HepG2 (cell line): ENCODE results near the gene BPIFB6. TPM values are rescaled to one million over a fixed set of nuclear protein-coding genes. Genes with fewer than 3 reads are reported as not detected.

Experiments
- CBX1 ChIP-seq: IDR thresholded peaks from one replicate; pipeline ENCODE4 v1.6.1; 2016; ENCODE audit warnings: antibody characterized with exemption, low read depth
- CENPX ChIP-seq: sonication (generic); formaldehyde crosslinking; IDR thresholded peaks from 2 replicates; pipeline ENCODE4 v1.9.0; 2021; ENCODE audit warnings: mild to moderate bottlenecking, missing genetic modification reagents, moderate library complexity
- E2F2 ChIP-seq: sonication (generic); formaldehyde crosslinking; IDR thresholded peaks from 2 replicates; pipeline ENCODE4 v1.4.0; 2020; ENCODE audit warnings: missing genetic modification reagents, borderline replicate concordance
- ELF1 ChIP-seq: sonication (generic); formaldehyde crosslinking; IDR thresholded peaks from 2 replicates; pipeline ENCODE4 v1.4.0; 2020; ENCODE audit warnings: missing genetic modification reagents
- ETV5 ChIP-seq: IDR thresholded peaks from 2 replicates; pipeline ENCODE4 v1.6.1; 2018; ENCODE audit warnings: missing biosample characterization, missing genetic modification reagents, inconsistent platforms, borderline replicate concordance
- FOXA1 ChIP-seq, 2 experiments: fragments of 450-650 bp in 1 of 2; sonication (generic) in 1 of 2; formaldehyde crosslinking in 1 of 2; IDR thresholded peaks; 2 replicates each; pipeline versions ENCODE4 v1.4.0 to v1.6.1; 2016 to 2020; ENCODE audit warnings: missing genetic modification reagents in 1 of 2
- FOXC1 ChIP-seq: sonication (generic); formaldehyde crosslinking; IDR thresholded peaks from 2 replicates; pipeline ENCODE4 v1.8.0; 2022; ENCODE audit warnings: mild to moderate bottlenecking, missing genetic modification reagents, borderline replicate concordance
- GLI4 ChIP-seq: sonication (generic); formaldehyde crosslinking; IDR thresholded peaks from 2 replicates; pipeline ENCODE4 v1.5.1; 2020; ENCODE audit warnings: missing genetic modification reagents, mild to moderate bottlenecking, moderate library complexity, borderline replicate concordance
- HNRNPK ChIP-seq: fragments of 200-400 bp; formaldehyde crosslinking; IDR thresholded peaks from 2 replicates; pipeline ENCODE4 v1.6.1; 2018; ENCODE audit warnings: low read length, low read depth, moderate library complexity, mild to moderate bottlenecking; ENCODE audit not compliant: poor library complexity, severe bottlenecking
- IRX3 ChIP-seq: sonication (generic); formaldehyde crosslinking; IDR thresholded peaks from 2 replicates; pipeline ENCODE4 v1.8.1; 2023; ENCODE audit warnings: mild to moderate bottlenecking, low read depth, missing genetic modification reagents, borderline replicate concordance
- ISX ChIP-seq: sonication (generic); formaldehyde crosslinking; conservative IDR thresholded peaks from 2 replicates; pipeline ENCODE4 v1.5.0; 2020; ENCODE audit warnings: missing genetic modification reagents
- KAT8 ChIP-seq: IDR thresholded peaks from 2 replicates; pipeline ENCODE4 v1.6.1; 2016; ENCODE audit warnings: missing genetic modification reagents, missing compliant biosample characterization
- NBN ChIP-seq: fragments of 450-650 bp; conservative IDR thresholded peaks from 2 replicates; pipeline ENCODE4 v1.6.1; 2017
- NR2C2 ChIP-seq: sonication (generic); formaldehyde crosslinking; IDR thresholded peaks from 2 replicates; pipeline ENCODE4 v1.4.0; 2020; ENCODE audit warnings: missing genetic modification reagents, mild to moderate bottlenecking, moderate library complexity, borderline replicate concordance
- PATZ1 ChIP-seq: sonication (generic); formaldehyde crosslinking; IDR thresholded peaks from 2 replicates; pipeline ENCODE4 v1.4.0; 2020; ENCODE audit warnings: missing genetic modification reagents
- RBM22 ChIP-seq: fragments of 200-400 bp; formaldehyde crosslinking; optimal IDR thresholded peaks from 2 replicates; pipeline ENCODE3; 2017; ENCODE audit warnings: mild to moderate bottlenecking, low read length, moderate library complexity
- TP53 ChIP-seq: sonication (generic); formaldehyde crosslinking; conservative IDR thresholded peaks from 2 replicates; pipeline ENCODE4 v1.4.0; 2020; ENCODE audit warnings: missing genetic modification reagents
- U2AF1 ChIP-seq: fragments of 200-400 bp; formaldehyde crosslinking; optimal IDR thresholded peaks from 2 replicates; pipeline ENCODE3; 2017; ENCODE audit warnings: mild to moderate bottlenecking, low read depth, low read length
- ZBTB20 ChIP-seq: sonication (generic); formaldehyde crosslinking; IDR thresholded peaks from 2 replicates; pipeline ENCODE4 v1.8.1; 2023; ENCODE audit warnings: missing genetic modification reagents, low read depth, mild to moderate bottlenecking, borderline replicate concordance
- ZKSCAN1 ChIP-seq: fragments of 150-350 bp; IDR thresholded peaks from 2 replicates; pipeline ENCODE4 v1.6.1; 2014; ENCODE audit warnings: low read length
- ZNF180 ChIP-seq: sonication (generic); formaldehyde crosslinking; IDR thresholded peaks from 2 replicates; pipeline ENCODE4 v1.4.0; 2020; ENCODE audit warnings: low read depth, missing genetic modification reagents, borderline replicate concordance
- ZNF629 ChIP-seq: sonication (generic); formaldehyde crosslinking; conservative IDR thresholded peaks from 2 replicates; pipeline ENCODE4 v1.5.0; 2020; ENCODE audit warnings: missing genetic modification reagents
- ZNF776 ChIP-seq: sonication (generic); formaldehyde crosslinking; IDR thresholded peaks from 2 replicates; pipeline ENCODE4 v1.4.0; 2020; ENCODE audit warnings: mild to moderate bottlenecking, missing genetic modification reagents
- ZNF839 ChIP-seq: sonication (generic); formaldehyde crosslinking; IDR thresholded peaks from 2 replicates; pipeline ENCODE4 v1.4.0; 2020; ENCODE audit warnings: missing genetic modification reagents, mild to moderate bottlenecking, borderline replicate concordance
- polyA plus RNA-seq, 8 experiments: library from polyadenylated mRNA; depleted of rRNA in 3 of 8; stranded (reverse) in 7 of 8; unstranded in 1 of 8; fragments of >200 nt; fragmentation: Illumina TruSeq in 4 of 8; extraction: Trizol in 4 of 8; gene quantifications; 2 replicates each; pipeline versions ENCODE4 v1.2.1 to v1.2.3, GENCODE V29; 2011 to 2016; ENCODE audit warnings: low read depth in 4 of 8, missing spikeins in 1 of 8, mixed read lengths in 1 of 8; ENCODE audit not compliant: insufficient read depth in 1 of 8
- total RNA-seq, 5 experiments: library from RNA; depleted of rRNA; stranded (reverse); fragments of >200 nt; fragmentation: Illumina TruSeq; extraction: Trizol; gene quantifications; 2 replicates each; pipeline ENCODE4 v1.2.3, GENCODE V29; 2016; ENCODE audit warnings: low read depth in 1 of 5
- TF ChIP-seq, protein P1 (sequence below): sonication (generic); formaldehyde crosslinking; IDR thresholded peaks from 2 replicates; pipeline ENCODE4 v1.8.1; 2023; ENCODE audit warnings: mild to moderate bottlenecking, missing genetic modification reagents

BPIFB6 gene
- total and polyA plus RNA-seq, 2 of the 13 experiments (the other 11 are each of a cell fraction or from before 2014, with no cell fraction given): 0.13 to 1.7 TPM

DNA sequence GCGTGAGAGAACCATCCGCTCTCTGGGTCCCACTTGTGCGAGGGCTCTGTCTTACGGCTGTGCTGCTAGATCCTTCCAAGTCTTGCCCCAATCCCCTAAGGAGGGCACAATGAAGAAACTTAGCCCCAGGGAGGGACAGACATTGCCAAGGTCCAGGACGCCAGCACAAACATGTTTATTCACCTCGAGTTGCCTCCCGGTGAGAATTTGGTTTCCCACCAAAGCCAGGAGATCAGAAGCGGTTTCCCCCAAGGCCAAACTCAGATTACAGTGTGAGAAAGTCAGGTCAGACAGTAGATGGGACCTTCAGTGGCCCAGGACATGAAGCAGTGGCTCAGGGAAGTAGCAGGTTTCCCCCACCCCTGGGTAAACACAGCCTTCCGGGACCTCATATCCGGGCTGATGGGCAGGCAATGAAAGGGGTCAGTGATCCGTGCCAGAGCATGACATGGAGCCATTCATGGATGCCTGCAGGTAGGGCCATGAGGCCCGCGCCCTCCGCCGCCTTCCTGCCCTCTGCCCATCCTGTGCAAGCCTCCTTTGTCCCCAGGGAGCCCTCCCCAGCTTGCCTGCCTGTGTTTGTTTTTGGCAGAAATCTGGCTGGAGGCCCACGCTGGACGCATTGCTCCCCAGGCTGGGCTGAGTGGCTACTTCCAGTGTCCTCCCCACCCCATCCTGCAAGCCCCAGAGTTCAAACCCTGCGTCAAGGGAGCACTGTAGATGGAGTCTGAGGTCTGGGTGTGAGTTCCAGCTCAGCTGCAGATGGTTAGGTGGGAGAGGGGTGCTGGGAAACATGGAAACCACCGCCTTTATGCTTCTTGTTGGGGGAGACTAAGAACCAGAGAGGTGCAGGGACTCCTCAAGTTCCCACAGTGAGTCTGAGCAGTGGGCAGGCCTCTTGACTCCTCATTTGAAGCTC is 22.0 kb upstream of the BPIFB6 start (continued):
- TF ChIP-seq, protein P1, sequence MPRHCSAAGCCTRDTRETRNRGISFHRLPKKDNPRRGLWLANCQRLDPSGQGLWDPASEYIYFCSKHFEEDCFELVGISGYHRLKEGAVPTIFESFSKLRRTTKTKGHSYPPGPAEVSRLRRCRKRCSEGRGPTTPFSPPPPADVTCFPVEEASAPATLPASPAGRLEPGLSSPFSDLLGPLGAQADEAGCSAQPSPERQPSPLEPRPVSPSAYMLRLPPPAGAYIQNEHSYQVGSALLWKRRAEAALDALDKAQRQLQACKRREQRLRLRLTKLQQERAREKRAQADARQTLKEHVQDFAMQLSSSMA (CRISPR knock-in tag): no peak
- TF ChIP-seq IRX3 (CRISPR knock-in tag) (peak; percentile 45; the same call in 1 of the 2 replicates), ZNF629 (CRISPR knock-in tag) (no peak), ISX (CRISPR knock-in tag) (no peak), ZNF776 (CRISPR knock-in tag) (peak; percentile 85; the same call in 1 of the 2 replicates), ETV5 (peak; percentile 100), ZNF839 (peak; percentile 76; the same call in 1 of the 2 replicates), TP53 (CRISPR knock-in tag) (0 out of 2 replicates have a peak, but pooled peaks have one; percentile 33), ZBTB20 (peak; percentile 91; the same call in 1 of the 2 replicates), PATZ1 (CRISPR knock-in tag) (peak; percentile 99), HNRNPK (no peak), NBN (no peak), ZNF180 (CRISPR knock-in tag) (no peak), FOXC1 (peak; percentile 57), RBM22 (peak; percentile 10), NR2C2 (CRISPR knock-in tag) (peak; percentile 91), E2F2 (no peak), KAT8 (CRISPR knock-in tag) (peak; percentile 92), CENPX (no peak), ZKSCAN1 (no peak), U2AF1 (peak; percentile 87), GLI4 (no peak), CBX1 (no peak), ELF1 (peak; percentile 91), FOXA1 (IDR thresholded peaks at IDR 0.05) (peak; percentile 65), FOXA1 (CRISPR knock-in tag; IDR thresholded peaks at IDR 0.05) (peak; percentile 100)
